HepG2 (cell line): ENCODE results near the gene TMCO4. TPM values are rescaled to one million over a fixed set of nuclear protein-coding genes. Genes with fewer than 3 reads are reported as not detected.

ENCODE experiments used
- FOXO1 ChIP-seq: sonication (generic); formaldehyde crosslinking; IDR thresholded peaks from 2 replicates; pipeline ENCODE4 v1.4.0; 2020; ENCODE audit warnings: missing genetic modification reagents
- GATAD1 ChIP-seq: IDR thresholded peaks from 2 replicates; pipeline ENCODE4 v1.6.1; 2016; ENCODE audit warnings: missing genetic modification reagents, missing compliant biosample characterization
- GTF3A ChIP-seq: sonication (generic); formaldehyde crosslinking; conservative IDR thresholded peaks from 2 replicates; pipeline ENCODE4 v1.4.0; 2020; ENCODE audit warnings: mild to moderate bottlenecking, missing genetic modification reagents
- SKI ChIP-seq: fragments of 450-650 bp; IDR thresholded peaks from one replicate; pipeline ENCODE4 v1.6.1; 2018; ENCODE audit warnings: mild to moderate bottlenecking; ENCODE audit not compliant: partially characterized antibody
- SOX13 ChIP-seq, 3 experiments: fragments of 450-650 bp in 1 of 3; sonication (generic) in 1 of 3; formaldehyde crosslinking in 1 of 3; IDR thresholded peaks in 2 of 3; conservative IDR thresholded peaks in 1 of 3; 2 replicates each; pipeline versions ENCODE4 v1.5.0 to v1.6.1; 2016 to 2020; ENCODE audit warnings: antibody characterized with exemption in 1 of 3, mild to moderate bottlenecking in 1 of 3, missing compliant biosample characterization in 1 of 3, missing genetic modification reagents in 1 of 3, moderate library complexity in 1 of 3
- ZNF24 ChIP-seq: fragments of 450-650 bp; IDR thresholded peaks from 2 replicates; pipeline ENCODE4 v1.6.1; 2017; ENCODE audit warnings: antibody characterized with exemption, mild to moderate bottlenecking
- ZNF496 ChIP-seq: sonication (generic); formaldehyde crosslinking; IDR thresholded peaks from 2 replicates; pipeline ENCODE4 v1.8.1; 2023; ENCODE audit warnings: mild to moderate bottlenecking, moderate library complexity, missing genetic modification reagents; ENCODE audit not compliant: insufficient replicate concordance
- polyA plus RNA-seq, 8 experiments: library from polyadenylated mRNA; depleted of rRNA in 3 of 8; stranded (reverse) in 7 of 8; unstranded in 1 of 8; fragments of >200 nt; fragmentation: Illumina TruSeq in 4 of 8; extraction: Trizol in 4 of 8; gene quantifications; 2 replicates each; pipeline versions ENCODE4 v1.2.1 to v1.2.3, GENCODE V29; 2011 to 2016; ENCODE audit warnings: low read depth in 4 of 8, missing spikeins in 1 of 8, mixed read lengths in 1 of 8; ENCODE audit not compliant: insufficient read depth in 1 of 8
- total RNA-seq, 5 experiments: library from RNA; depleted of rRNA; stranded (reverse); fragments of >200 nt; fragmentation: Illumina TruSeq; extraction: Trizol; gene quantifications; 2 replicates each; pipeline ENCODE4 v1.2.3, GENCODE V29; 2016; ENCODE audit warnings: low read depth in 1 of 5
- TF ChIP-seq, protein P1 (sequence below): sonication (generic); formaldehyde crosslinking; IDR thresholded peaks from 2 replicates; pipeline ENCODE4 v1.5.0; 2020; ENCODE audit warnings: mild to moderate bottlenecking, missing genetic modification reagents, borderline replicate concordance

Gene TMCO4
- total and polyA plus RNA-seq, 2 of the 13 experiments (the other 11 are each of a cell fraction or from before 2014, with no cell fraction given): 2.1 to 4.1 TPM

DNA sequence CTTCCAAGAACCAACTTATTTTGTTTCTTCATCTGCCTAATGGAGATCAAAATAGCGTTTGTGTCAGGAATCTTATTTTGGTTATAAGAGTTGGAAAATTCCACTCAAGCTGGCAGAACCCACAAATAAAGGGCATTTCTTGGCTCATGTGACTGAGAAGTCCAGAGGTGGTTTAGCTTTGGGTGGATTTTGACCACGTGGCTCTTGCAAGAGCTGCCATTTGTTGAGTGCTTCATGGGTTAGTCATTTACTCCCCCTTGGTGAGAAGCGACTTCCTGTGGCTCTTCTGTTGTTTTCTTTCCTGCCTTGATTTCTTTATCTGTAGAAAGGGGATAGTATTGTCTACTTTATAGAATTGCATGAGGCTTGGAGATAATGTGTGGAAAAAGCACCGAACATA is 24.8 kb upstream of the TMCO4 start (continued):
- TF ChIP-seq, protein P1, sequence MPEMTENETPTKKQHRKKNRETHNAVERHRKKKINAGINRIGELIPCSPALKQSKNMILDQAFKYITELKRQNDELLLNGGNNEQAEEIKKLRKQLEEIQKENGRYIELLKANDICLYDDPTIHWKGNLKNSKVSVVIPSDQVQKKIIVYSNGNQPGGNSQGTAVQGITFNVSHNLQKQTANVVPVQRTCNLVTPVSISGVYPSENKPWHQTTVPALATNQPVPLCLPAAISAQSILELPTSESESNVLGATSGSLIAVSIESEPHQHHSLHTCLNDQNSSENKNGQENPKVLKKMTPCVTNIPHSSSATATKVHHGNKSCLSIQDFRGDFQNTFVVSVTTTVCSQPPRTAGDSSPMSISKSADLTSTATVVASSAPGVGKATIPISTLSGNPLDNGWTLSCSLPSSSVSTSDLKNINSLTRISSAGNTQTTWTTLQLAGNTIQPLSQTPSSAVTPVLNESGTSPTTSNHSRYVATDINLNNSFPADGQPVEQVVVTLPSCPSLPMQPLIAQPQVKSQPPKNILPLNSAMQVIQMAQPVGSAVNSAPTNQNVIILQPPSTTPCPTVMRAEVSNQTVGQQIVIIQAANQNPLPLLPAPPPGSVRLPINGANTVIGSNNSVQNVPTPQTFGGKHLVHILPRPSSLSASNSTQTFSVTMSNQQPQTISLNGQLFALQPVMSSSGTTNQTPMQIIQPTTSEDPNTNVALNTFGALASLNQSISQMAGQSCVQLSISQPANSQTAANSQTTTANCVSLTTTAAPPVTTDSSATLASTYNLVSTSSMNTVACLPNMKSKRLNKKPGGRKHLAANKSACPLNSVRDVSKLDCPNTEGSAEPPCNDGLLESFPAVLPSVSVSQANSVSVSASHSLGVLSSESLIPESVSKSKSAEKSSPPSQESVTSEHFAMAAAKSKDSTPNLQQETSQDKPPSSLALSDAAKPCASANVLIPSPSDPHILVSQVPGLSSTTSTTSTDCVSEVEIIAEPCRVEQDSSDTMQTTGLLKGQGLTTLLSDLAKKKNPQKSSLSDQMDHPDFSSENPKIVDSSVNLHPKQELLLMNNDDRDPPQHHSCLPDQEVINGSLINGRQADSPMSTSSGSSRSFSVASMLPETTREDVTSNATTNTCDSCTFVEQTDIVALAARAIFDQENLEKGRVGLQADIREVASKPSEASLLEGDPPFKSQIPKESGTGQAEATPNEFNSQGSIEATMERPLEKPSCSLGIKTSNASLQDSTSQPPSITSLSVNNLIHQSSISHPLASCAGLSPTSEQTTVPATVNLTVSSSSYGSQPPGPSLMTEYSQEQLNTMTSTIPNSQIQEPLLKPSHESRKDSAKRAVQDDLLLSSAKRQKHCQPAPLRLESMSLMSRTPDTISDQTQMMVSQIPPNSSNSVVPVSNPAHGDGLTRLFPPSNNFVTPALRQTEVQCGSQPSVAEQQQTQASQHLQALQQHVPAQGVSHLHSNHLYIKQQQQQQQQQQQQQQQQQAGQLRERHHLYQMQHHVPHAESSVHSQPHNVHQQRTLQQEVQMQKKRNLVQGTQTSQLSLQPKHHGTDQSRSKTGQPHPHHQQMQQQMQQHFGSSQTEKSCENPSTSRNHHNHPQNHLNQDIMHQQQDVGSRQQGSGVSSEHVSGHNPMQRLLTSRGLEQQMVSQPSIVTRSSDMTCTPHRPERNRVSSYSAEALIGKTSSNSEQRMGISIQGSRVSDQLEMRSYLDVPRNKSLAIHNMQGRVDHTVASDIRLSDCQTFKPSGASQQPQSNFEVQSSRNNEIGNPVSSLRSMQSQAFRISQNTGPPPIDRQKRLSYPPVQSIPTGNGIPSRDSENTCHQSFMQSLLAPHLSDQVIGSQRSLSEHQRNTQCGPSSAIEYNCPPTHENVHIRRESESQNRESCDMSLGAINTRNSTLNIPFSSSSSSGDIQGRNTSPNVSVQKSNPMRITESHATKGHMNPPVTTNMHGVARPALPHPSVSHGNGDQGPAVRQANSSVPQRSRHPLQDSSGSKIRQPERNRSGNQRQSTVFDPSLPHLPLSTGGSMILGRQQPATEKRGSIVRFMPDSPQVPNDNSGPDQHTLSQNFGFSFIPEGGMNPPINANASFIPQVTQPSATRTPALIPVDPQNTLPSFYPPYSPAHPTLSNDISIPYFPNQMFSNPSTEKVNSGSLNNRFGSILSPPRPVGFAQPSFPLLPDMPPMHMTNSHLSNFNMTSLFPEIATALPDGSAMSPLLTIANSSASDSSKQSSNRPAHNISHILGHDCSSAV (CRISPR knock-in tag): no peak
- TF ChIP-seq FOXO1 (CRISPR knock-in tag) (no peak), GATAD1 (CRISPR knock-in tag) (no peak), ZNF496 (no peak), SOX13 (IDR thresholded peaks at IDR 0.05) (no peak), SOX13 (CRISPR knock-in tag; conservative IDR thresholded peaks at IDR 0.05 in 1 of 2, IDR thresholded peaks at IDR 0.05 in 1 of 2) (no peak), ZNF24 (no peak), GTF3A (CRISPR knock-in tag) (no peak), SKI (no peak)
